Bronchial epithelial cell (primary cell): ENCODE measurements around the gene BRME1. TPM values are rescaled to one million over a fixed set of nuclear protein-coding genes. Genes with fewer than 3 reads are reported as not detected.

Experiments used
- DNase-seq: peaks from one replicate; pipeline ENCODE4 v3.0.0-alpha.2; 2010; ENCODE audit warnings: low read depth
- FAIRE-seq: peaks from 2 replicates; lab custom pipeline; 2011; peaks lifted over from hg19 to GRCh38; lab: Jason Lieb, UNC
- H3K27me3 ChIP-seq: 2 replicates; pipeline ENCODE4 v1.5.1; 2011; ENCODE audit warnings: low read length; ENCODE audit not compliant: control insufficient read depth, insufficient read depth
- H3K36me3 ChIP-seq: 2 replicates; pipeline ENCODE4 v1.5.1; 2011; ENCODE audit warnings: low read length; ENCODE audit not compliant: control insufficient read depth, insufficient read depth
- H3K4me3 ChIP-seq: 2 replicates; pipeline ENCODE4 v1.5.1; 2011; ENCODE audit warnings: mild to moderate bottlenecking, low read depth, low read length, control low read depth
- CTCF ChIP-seq: IDR thresholded peaks from 2 replicates; pipeline ENCODE4 v1.5.1; 2011; ENCODE audit warnings: mild to moderate bottlenecking, moderate library complexity, low read length, control low read depth, inconsistent platforms; ENCODE audit not compliant: insufficient read depth, severe bottlenecking
- total RNA-seq: library from RNA; depleted of rRNA; stranded (reverse); fragments of >200 nt; gene quantifications from 2 replicates; pipeline ENCODE4 v1.2.1, GENCODE V29; 2014

BRME1 gene
- total RNA-seq, 1 donor from 2014 or later: 0.26 TPM

DNA sequence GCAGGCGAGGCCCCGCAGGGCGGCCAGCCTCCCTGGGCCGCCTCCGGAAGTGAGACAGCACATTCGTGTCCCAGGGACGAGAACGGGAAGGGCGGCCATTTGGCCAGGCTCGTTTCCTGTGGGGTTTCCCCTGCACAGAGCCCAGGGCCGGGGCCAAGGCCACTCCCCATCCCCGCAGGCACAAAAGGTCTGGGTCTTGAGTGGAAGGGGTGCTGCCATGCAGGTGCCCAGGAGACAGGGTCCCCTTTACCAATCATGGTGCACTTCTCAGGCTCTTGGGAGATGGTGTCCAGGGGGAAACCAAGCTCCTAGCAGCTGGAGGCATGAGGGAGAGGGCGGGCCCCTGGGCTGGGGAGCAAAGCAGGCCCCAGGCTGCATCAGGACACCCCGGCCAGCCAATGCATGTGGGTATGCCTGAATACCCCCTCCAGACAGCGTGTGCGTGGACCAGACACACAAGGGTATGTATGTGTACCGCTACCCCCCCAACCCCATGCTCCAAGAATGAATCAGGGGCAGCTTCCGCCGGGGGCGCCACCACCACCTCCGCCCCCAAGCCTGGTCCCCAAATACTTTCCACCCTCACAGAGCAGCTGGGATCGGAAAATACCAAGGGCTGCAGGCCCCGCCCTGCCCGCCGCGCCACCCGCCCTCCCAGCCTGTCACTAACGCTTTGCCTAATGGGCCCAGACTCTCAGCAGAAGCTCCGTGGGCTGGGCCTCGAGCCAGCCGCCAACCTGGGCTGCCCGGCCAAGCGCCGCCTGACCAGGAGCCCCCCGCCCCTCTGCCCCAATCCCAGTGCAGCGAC lies 66.6 kb downstream of the BRME1 start:
- FAIRE-seq: no peak

DNA sequence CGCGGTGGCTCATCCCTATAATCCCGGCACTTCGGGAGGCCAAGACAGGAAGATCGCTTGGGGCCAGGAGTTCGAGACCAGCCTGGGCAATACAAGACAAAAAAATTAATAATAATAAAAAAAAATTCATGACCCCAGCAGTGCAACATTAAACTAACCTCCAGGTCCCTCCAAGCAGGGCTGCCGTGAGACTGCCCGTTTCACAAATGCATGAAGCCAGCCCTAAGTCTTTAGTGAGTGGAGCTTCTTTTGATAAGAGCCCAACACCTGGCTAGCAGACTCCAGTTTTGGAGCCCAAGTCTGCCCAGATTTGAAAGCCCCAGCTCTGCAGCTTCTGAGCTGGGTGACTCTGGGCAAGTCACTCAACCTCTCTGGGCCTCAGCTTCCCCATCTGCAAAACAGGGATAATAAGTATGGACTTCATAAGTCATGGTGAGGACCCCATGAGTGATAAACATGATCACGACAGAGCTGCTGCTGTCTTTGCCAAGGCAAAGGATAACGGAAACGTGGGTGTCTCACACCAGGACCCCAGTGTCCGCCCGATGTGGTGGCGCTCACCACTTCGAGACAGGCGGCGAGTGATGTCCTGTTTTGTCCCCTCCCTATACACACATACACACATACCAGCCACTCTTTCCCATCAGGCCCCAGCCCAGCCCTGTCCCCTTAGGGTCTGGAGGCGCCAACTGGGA lies 67.3 kb downstream of the BRME1 start:
- DNase-seq (no peak), FAIRE-seq (no peak)
- no peak for TF ChIP-seq CTCF
- H3K36me3 ChIP-seq: peaks cover 44% of the 10 kb centered on the region
- no peaks in the 10 kb centered on the region for H3K27me3 ChIP-seq
- peak overlapping the region; percentile 96 for H3K4me3 ChIP-seq

More for the DNA sequence above, 66.6 kb downstream of the BRME1 start:
- peaks cover 41% of the 10 kb centered on the region for H3K36me3 ChIP-seq
- H3K27me3 ChIP-seq: no peaks in the 10 kb centered on the region
- TF ChIP-seq CTCF: no peak
- peak overlapping the region; percentile 96 for H3K4me3 ChIP-seq
- DNase-seq: peak; percentile 57

GRCh38 chr19:13835791-13836723 lies 69.9 kb downstream of the BRME1 start:
- no peak for FAIRE-seq
- Histone ChIP-seq H3K27me3 (no peaks in the 10 kb centered on the region), H3K4me3 (no peak overlapping the region), H3K36me3 (peaks cover 39% of the 10 kb centered on the region)
- DNase-seq: no peak
- no peak for TF ChIP-seq CTCF

DNA sequence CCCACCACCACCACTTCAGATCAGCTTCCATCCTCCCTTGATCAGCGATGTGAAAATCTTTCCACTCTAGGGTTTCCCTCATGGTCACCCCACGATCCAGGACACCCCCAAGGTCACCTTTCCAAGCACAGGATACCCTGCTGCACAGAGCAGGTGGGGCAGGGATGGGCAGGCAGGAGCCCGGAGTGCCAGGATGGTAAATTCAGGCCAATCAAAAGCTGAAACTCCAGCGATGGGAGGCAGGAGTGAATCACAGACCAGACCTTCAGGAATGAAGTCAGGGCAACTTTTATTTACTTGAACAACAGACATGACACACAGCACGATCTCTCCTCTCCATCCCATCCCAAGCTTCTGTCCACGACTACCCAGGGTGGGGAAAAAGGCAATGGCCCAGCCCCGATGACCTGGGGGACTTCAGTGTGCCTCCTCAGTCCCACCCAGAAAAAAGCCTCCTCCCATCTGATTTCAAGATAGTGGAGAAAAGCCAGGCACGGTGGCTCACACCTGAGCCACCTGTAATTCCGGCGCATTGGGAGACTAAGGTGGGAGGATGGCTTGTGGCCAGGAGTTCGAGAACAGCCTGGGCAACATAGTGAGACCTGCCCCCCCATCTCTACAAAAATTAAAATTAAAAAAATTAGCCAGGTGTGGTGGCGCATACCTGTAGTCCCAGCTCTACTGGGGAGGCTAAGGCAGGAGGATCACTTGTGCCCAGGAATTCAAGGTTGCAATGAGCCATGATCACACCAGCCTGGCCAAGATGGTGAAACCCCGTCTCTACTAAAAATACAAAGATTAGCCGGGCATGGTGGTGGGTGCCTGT lies 71.5 kb downstream of the BRME1 start:
- H3K36me3 ChIP-seq: peaks cover 27% of the 10 kb centered on the region
- peak; percentile 83 for FAIRE-seq
- H3K4me3 ChIP-seq: no peak overlapping the region
- H3K27me3 ChIP-seq: no peaks in the 10 kb centered on the region
- DNase-seq: peak; percentile 84
- no peak for TF ChIP-seq CTCF
